CD4-positive, alpha-beta T cell treated with Interleukin-6 for 4 hours (primary cell): ENCODE measurements around the gene ANAPC1.
"Not testable (repeated sequence)": the region's sequence is repeated elsewhere in the genome, so short reads cannot be mapped to it uniquely, and the experiment has no call there.

ENCODE experiments used
- DNase-seq: peaks from one replicate; pipeline ENCODE4 v3.0.0-alpha.2; 2020; ENCODE audit warnings: mixed read lengths

The ANAPC1 gene, protein sequence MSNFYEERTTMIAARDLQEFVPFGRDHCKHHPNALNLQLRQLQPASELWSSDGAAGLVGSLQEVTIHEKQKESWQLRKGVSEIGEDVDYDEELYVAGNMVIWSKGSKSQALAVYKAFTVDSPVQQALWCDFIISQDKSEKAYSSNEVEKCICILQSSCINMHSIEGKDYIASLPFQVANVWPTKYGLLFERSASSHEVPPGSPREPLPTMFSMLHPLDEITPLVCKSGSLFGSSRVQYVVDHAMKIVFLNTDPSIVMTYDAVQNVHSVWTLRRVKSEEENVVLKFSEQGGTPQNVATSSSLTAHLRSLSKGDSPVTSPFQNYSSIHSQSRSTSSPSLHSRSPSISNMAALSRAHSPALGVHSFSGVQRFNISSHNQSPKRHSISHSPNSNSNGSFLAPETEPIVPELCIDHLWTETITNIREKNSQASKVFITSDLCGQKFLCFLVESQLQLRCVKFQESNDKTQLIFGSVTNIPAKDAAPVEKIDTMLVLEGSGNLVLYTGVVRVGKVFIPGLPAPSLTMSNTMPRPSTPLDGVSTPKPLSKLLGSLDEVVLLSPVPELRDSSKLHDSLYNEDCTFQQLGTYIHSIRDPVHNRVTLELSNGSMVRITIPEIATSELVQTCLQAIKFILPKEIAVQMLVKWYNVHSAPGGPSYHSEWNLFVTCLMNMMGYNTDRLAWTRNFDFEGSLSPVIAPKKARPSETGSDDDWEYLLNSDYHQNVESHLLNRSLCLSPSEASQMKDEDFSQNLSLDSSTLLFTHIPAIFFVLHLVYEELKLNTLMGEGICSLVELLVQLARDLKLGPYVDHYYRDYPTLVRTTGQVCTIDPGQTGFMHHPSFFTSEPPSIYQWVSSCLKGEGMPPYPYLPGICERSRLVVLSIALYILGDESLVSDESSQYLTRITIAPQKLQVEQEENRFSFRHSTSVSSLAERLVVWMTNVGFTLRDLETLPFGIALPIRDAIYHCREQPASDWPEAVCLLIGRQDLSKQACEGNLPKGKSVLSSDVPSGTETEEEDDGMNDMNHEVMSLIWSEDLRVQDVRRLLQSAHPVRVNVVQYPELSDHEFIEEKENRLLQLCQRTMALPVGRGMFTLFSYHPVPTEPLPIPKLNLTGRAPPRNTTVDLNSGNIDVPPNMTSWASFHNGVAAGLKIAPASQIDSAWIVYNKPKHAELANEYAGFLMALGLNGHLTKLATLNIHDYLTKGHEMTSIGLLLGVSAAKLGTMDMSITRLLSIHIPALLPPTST (N-terminal part only)

DNA sequence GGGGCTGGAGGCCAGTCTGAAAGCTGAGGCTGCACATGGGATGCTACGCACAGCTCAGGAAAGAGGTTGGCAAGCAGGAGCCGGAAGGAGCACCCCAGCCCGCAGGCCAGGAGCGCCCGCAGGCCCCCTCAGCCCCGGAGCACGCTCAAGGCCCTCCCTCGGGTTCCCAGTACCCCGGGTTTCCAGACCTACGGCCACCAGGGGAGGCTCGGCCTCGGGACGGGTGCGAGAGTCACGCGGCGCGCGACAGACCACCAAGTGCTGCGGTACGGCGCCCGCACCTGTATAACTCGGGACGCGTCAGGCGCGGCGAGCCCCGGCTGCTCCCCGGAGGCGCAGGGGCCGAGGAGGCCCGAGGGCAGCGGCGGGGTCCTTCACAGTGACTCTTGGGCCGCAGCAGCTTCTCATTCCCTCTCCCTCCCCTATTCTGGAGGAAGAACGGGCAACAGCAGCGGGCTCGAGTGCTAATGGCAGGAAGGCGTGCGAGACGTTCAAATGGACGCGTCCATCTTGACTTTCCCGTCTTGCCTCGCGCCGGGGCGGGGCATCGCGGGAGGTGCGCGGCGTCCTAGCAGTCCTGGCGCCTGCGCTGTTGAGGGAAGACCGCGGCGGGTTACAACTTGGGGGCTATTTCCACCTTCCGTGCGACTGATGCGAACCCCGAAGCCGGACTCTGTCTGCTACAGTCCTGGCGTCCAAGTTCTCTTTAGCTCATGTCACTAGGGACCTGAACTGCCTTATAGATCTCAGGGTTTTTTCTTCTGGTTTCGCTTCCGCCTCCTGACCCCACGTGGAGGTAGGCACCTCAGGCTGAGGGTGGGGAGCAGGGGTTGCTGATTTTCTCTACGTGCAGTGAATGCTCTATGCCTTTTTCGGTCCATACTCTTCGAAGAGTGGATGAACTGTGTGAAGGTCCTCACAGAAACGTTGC, at the start of gene ANAPC1:
Gene ANAPC1, minus strand, starts transcription at position 533 of the 931 bp plus-strand sequence. CDS start 3,368 bp downstream, outside the sequence.
- DNase-seq: peak; percentile 85

DNA sequence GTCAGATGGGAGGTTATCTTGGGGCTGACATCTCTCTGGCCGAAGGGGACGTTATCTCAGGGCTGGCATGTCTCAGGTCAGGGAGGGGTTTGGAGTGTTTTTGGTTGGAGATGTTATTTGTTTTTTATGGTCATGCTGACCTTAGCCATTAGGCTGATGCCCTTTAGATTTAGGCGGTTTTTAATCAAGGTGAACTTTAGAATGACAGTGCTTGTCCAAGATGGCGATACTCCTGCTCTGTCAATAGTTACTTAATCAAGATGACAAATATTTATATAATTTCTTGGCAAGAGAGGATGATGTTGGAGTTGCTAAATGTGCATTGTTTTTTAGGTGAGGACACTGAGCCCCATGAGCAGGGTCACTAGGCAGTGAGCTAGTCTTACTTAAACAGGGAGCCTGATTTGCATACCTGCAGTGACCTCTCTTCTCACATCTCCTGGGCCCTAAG, 48.9 kb upstream of the ANAPC1 start:
- DNase-seq: no peak

DNA sequence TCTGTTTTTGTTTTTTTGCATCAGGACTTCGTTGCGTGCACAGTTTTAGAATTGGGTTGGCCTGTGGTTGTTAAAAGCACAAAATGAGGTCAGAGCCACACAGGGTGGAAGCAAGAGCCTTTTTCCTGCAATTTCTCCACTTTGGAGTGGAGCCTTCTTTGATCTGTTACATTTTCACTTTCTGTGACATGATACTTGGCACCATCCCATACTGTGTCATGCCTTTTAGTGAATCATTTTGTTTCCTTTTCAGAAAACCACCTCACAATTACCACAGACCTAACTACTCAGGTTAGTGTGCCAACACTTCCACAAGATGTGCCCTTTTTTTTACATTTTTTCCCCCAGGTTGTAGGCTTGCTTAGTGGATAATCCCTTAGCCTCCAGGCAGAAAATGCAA, 46.9 kb upstream of the ANAPC1 start:
- DNase-seq: no peak

DNA sequence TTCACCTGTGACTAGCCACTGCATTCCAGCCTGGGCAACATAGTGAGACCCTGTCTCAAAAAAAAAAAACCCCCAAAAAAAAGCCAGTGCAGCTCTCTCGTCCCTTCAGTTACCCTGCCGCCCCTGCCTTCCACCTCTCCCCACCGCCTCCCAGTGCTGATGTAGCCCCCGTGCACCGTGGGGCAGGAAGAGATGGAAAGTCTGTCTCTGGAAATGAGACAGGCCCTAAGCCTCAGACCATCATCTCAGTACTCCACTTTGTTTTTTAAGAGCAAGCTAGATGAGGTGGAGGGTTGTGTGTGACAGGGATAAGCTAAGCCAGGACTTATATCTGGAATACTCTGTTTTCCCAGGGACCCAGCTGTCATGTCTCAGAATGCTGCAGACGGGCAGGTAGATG, 46.4 kb upstream of the ANAPC1 start:
- no peak for DNase-seq

DNA sequence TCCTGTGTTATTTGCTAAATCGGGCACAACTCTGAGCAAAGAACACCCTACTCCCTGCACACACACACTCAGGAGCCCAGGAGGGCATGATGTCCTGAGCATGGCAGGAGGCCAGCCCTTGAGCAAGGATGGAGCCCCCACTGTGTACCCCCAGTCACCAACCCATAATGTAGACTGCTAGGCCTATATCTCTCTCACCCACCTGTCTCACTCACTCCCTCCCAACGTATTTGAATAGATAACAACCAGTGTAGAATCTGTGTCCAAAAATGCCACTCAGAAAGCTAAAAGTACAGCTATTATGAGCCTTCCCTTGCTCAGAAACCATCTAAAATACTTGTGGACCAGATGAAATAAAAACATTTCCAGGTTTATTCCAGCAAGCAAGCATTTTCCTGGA, 43.7 kb upstream of the ANAPC1 start:
- no peak for DNase-seq

DNA sequence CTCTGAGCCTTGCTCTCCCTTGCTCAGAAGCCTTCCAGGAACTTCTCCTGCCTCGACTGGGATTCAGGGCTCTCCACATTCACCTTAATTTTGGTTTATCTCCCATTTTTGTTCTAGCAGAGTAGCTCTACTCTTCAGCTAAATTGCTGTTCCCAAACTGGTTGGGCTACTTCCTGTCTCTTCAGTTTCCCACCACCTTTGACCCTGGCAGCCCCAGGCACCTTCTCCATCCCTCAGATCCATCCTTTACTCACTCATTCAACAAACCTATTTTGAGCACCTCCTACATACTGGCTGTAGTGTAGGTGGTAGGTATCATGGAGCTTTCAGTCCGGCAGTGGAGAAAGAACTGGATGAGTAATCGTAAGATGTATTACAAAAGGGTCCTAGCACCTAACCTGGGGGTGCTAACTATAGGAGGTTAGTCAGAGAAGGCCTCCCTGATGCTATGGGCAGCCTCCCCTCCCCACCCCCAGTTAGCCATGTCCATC, 40.7 kb upstream of the ANAPC1 start:
- no peak for DNase-seq

DNA sequence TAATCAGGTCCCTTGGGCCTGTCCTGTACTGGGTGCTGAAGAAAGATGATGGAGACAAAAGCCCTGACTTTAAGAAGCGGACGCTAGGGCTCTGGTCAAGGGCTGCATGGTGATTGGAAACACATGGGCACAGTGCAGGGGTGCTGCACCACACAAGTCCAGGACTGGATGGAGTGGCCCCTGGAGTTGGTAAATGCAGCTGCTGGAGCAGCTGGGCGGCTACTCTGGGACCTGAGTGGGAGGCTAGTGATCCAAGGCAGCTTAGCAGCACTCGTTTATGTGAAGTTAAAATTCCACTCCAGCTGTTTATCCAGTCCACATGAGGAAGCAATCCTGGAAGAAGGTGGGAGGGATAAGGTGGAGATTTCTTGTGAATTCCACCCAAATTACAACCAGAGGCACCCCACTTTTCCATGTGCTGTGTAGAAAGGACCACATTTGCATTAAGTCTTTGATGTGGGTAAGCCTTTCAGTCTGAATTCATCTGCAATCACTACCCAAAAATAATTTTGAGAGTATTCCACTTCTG, 39.3 kb upstream of the ANAPC1 start:
- no peak for DNase-seq

DNA sequence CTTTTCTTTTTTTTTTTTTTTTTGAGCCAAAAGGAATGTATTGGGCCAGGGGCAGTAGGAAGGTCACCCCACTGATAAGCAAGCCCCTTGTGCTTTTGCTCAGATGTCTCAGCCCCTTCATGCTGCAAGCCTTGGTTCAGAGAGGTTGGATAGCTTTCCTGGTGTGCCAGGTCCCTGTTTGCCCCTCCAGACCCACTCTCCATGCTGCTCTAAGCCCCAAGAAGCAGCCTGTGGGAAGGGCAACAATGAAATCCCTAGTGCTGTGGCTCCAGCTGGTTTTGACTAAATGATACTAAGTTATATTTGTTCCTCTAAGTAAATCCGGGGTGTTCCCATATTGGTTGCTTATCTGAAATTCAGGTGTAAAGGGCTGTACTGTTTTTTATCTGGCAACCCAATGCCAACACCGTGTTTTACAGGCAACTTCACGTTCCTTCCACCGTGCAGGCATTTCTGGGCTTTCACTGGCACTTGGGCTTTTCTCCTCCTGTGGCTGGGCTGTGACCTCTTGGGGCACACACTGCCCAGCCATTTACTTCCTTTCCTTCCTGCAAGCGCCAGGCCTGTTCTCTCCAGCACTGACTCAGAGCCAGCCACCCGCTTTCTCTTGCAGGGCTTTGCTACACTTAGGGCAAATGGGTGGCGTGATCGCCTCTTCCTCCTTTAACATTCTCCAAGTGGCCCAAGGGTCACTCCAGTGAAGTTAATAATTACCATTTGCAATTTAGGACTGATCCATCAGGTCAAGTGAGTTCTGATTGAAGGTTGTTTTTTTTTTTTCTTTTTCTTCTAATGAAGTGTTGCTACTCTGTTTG, 36.0 kb upstream of the ANAPC1 start:
- no peak for DNase-seq

DNA sequence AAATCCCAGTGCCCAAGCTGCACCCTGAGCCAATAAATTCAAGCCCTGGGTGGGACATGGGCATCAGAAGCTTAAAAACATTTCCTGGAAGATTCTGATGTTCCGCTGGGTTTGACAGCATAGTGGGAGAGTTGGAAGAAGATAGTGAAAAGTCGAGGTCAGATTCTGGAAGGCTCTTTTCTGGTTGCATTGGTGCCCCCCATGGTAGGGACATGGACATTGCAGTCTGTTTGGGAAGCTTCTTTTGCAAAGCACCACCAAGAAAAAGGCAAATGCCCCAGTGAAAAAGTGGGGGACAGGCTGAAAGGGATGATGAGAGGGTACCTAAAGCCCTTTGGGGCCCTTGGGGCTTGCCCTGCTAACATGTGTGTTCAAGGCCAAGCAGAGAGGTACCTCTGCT, 35.4 kb upstream of the ANAPC1 start:
- no peak for DNase-seq

DNA sequence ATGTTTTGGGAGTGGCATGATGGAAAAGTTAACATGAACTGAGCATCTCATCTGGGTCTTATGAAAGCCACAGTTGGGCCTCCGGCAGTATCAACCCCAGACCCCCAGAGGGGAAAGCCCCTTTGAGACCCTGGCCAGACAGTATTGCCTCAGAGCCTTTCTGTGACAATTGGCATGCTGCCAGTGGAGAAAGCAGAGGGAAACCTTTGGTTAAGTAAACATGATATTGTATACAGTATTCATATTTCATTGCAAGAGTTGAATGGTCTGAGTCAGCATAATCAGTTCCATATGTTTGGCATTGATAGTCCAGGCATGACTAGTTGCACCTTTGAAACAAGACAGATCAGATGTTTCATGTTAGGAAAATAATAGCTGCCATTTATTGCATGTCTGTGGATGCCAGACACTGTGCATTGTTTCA, 34.4 kb upstream of the ANAPC1 start:
- DNase-seq: no peak

DNA sequence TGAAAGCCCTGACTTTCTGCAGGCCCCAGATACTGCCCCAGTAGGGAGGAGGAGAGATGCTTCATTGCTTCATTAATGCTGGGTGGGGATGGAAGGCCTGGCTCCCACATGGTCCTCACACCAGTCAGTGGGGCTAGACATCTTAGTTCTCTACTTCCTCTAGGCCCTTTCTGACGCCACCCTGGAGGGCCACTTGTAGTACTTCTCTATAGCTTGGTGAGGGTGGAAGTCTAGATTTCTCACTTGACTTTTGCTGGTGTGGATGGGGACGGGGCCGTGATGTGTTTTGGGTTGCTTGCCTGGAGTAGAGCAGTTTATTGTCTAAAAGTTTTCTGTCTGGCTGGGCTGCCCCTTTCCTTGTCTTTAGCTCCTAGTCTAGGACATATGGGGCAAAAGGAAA, 33.1 kb upstream of the ANAPC1 start:
- no peak for DNase-seq

DNA sequence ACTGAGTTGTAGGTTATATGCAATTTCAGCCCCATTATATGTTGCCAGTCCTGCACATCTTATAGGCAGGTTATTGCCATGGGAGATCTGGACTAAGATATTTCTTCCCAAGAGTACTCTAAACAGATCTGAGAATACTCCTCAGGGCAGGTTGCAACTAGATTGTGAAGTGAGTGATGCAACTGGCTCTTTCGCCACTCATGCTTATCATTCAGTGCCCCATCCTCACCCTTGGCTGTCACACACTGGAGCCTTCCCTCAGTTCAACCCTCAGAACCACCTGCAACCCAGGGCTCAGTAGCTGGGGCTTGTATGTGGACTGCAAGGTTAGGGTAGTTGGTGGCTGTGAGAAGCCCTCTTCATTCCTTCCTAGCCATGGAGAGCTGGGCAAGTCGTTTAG, 28.6 kb upstream of the ANAPC1 start:
- DNase-seq: no peak

DNA sequence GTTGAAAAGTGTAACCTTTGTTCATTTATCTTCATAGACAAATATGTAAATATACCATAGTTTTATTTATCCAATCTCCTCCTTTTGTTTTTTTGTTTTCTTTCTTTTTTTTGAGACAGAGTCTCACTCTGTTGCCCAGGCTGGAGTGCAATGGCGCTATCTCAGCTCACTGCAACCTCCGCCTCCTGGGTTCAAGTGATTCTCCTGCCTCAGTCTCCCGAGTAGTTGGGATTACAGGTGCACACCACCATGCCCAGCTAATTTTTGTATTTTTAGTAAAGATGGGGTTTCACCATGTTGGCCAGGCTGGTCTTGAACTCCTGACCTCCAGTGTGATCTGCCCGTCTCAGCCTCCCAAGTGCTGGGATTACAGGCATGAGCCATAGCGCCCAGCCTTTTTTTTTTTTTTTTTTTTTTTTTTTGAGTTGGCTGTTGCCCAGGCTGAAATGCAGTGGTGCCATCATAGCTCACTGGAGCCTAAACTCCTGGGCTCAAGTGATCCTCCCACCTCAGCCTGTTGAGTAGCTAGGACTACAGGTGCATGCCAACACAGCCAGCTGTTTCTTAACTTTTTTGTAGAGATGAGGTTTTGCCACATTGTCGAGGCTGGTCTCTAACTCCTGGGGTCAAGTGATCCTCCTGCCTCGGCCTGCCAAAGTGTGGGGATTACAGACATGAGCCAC, 27.4 kb upstream of the ANAPC1 start:
- not testable (repeated sequence) for DNase-seq

DNA sequence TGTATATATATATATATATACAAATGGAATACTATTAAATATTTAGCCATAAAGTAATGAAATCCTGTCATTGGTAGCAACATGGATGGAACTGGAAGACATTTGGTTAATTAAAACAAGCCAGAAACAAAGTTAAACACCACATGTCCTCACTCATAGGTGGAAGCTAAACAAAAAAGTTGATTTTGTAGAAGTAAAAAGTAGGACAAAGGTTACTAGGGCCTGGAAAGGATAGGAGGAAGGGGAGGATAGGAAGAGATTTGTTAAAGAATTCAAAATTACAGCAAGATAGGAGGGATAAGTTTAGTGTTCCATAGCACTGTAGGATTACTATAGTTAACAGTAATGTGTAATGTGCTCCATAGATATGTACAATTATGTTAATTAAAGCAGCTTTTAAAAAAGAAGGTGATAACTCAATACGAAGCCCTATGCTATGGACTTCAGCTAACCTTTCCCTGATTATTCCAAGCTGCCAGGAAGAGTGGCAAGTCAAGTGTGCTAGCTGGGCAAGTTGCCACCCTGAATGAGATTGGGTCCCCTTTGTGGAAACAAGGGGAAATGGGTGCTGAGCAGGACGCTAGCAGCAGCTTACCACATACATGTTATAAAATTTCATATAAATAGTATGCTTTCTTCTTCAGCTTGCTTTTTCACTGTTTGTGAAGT, 26.8 kb upstream of the ANAPC1 start:
- DNase-seq: no peak

DNA sequence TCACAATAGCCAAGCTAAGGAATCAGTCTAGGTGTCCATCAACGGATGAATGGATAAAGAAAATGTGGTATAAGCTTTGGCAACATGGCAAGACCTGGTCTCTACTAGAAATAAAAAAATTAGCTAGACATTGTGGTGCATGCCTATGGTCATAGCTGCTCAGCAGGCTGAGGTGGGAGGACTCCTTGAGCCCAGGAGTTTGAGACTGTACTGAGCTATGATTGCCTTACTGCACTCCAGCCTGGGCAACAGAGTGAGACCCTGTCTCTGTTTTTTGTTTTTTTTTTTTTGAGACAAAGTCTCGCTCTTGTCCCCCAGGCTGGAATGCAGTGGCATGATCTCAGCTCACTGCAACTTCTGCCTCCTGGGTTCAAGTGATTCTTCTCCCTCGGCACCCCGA, 26.0 kb upstream of the ANAPC1 start:
- DNase-seq: not testable (repeated sequence)

DNA sequence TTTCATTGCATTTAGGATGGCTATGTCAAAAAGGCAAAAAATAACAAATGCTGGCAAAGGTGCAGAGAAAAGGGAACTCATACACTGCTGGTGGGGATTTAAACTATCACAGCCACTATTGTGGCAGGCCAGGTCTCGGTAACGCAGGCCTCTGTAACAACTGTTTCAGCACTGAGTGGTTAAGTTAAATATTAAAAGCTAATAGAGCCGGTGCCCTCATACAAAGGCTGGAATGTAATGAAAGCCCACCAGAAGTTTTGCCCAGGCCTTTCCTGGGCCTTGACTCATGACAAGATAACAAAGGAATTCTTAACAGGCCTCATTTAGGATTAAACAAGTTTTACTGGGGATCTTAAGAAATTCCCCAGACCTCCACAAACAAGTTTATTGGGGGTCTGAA, 25.1 kb upstream of the ANAPC1 start:
- DNase-seq: no peak

DNA sequence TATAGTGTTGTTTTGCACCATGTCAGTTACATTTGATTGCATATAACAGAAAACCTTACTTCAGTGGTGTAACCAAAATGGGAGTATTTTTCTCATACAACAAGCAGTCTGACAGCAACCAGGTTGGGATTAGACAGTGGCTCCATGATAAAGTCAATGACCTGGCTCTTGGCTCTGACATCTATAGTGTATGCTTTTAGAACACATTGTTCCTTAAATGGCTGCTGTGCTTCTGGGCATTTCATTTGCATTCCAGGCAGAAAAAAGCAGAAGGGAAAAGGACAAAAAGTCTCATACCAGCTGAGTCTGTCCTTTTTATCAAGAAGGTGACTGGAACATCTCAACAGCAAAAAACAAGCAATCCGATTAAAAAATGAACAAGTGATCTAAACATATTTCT, 24.6 kb upstream of the ANAPC1 start:
- no peak for DNase-seq

DNA sequence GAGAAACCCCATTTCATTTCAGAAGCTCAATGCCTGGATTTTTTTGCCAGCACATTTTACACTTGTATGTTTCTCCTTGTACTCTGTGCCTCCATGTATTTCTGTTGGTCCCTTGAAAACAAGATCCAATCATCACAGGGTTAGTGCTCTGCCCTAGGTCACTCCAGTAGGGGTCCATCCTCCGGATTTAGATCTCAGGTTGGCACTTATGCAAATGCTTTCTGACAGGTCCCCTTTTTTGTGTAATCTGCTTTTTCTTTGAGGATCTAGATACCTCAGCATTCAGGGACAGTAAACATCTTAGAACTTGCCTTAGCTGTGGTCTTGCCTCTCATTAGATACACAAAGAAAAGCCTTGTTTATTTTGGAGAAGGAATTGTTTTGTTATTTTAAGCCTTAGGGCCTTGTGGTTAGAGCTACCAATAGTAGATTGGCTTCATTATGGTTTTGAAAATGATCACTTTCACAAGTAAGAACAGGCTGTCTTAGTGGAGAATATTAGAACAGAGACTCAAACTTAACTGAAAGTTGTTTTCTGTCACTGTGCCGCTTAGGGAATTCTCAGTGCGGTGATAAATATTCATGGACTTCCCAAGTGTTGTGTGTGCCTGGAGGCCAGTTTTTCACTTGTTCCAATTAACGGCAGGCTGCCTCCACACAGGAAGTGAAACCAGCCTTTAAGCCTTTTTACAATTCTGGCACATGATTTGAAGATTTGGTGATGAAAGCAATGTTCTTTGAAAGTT, 22.2 kb upstream of the ANAPC1 start:
- no peak for DNase-seq

DNA sequence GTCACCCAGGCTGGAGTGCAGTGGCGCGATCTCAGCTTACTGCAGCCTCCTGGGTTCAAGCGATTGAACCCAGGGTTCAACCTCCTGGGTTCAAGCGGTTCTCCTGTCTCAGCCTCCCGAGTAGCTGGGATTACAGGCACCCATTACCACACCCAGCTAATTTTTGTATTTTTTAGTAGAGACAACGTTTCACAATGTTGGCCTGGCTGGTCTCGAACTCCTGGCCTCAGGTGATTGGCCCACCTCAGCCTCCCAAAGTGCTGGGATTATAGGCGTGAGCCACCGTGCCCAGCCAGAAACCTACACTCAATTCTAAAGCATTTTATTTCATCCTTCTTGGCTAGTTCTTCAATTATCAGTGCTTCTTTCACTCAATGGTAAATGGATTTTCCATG, 21.5 kb upstream of the ANAPC1 start:
- not testable (repeated sequence) for DNase-seq
